GM19328 (cell line): ENCODE data around the gene RUNX1.

Experiments used
- ATAC-seq: cut with Tn5 transposase; IDR thresholded peaks from one replicate; pipeline ENCODE4 v1.9.1; 2021; ENCODE audit warnings: mild to moderate bottlenecking, moderate library complexity; ENCODE audit not compliant: unreplicated experiment

The RUNX1 gene

GRCh38 chr21:34766862-34767261 lies 282.2 kb downstream of the RUNX1 start:
- ATAC-seq = no peak

- no peak for ATAC-seq
Observed at GRCh38 chr21:34765619-34766018, 283.5 kb downstream of the RUNX1 start.

- ATAC-seq = no peak
Observed at GRCh38 chr21:34764715-34765284, 284.3 kb downstream of the RUNX1 start.

GRCh38 chr21:34762786-34763185 lies 286.3 kb downstream of the RUNX1 start:
- ATAC-seq = no peak

GRCh38 chr21:34761758-34762330 lies 287.3 kb downstream of the RUNX1 start:
- no peak for ATAC-seq

- ATAC-seq = no peak
Observed at GRCh38 chr21:34754690-34755647, 294.1 kb downstream of the RUNX1 start.

GRCh38 chr21:34748862-34749261 lies 300.2 kb downstream of the RUNX1 start:
- no peak for ATAC-seq

GRCh38 chr21:34745557-34746255 lies 303.4 kb downstream of the RUNX1 start:
- ATAC-seq = peak; percentile 64

- ATAC-seq = no peak
Observed at GRCh38 chr21:34744801-34745200, 304.3 kb downstream of the RUNX1 start.

- no peak for ATAC-seq
Observed at GRCh38 chr21:34743831-34744230, 305.3 kb downstream of the RUNX1 start.

GRCh38 chr21:34743285-34743684 lies 305.8 kb downstream of the RUNX1 start:
- ATAC-seq = no peak

- ATAC-seq = no peak
Observed at GRCh38 chr21:34740198-34740597, 308.9 kb downstream of the RUNX1 start.
